Activated effector memory CD4-positive, alpha-beta T cell treated with anti-CD3 and anti-CD28 coated beads, Interleukin-2, amount 50 U/mL, for 16 hours (primary cell): Measurements from ENCODE around the gene KRTAP1-4.
"Not testable (repeated sequence)": the region's sequence is repeated elsewhere in the genome, so short reads cannot be mapped to it uniquely, and the experiment has no call there.

Source experiments
- DNase-seq: peaks from one replicate; pipeline ENCODE4 v3.0.0-alpha.2; 2020

The KRTAP1-4 gene

GRCh38 chr17:41002814-41003213 lies 27.2 kb downstream of the KRTAP1-4 start:
- DNase-seq, result no peak

- DNase-seq, result no peak
These were observed 28.2 kb downstream of the KRTAP1-4 start for GRCh38 chr17:41001795-41002194.

GRCh38 chr17:40999563-40999962 lies 30.4 kb downstream of the KRTAP1-4 start, which contains the start of gene KRTAP3-2:
KRTAP3-2 (minus strand) TSS chr17:40999906; CDS start chr17:40999853, 53 bp downstream.
- DNase-seq, result not testable (repeated sequence)

GRCh38 chr17:40997361-40997760 lies 32.6 kb downstream of the KRTAP1-4 start:
- DNase-seq, result no peak

GRCh38 chr17:40996829-40997228 lies 33.2 kb downstream of the KRTAP1-4 start:
- no peak for DNase-seq

- no peak for DNase-seq
These were observed 34.9 kb downstream of the KRTAP1-4 start for GRCh38 chr17:40995116-40995515.

GRCh38 chr17:40993839-40994238 lies 36.2 kb downstream of the KRTAP1-4 start, which contains the start of gene KRTAP3-3:
KRTAP3-3 (minus strand) TSS chr17:40994164; CDS start chr17:40994097, 67 bp downstream.
- DNase-seq, result no peak

GRCh38 chr17:40993084-40993483 lies 36.9 kb downstream of the KRTAP1-4 start:
- DNase-seq, result no peak

GRCh38 chr17:40992666-40993065 lies 37.3 kb downstream of the KRTAP1-4 start:
- DNase-seq, result no peak

GRCh38 chr17:40986920-40987319 lies 43.1 kb downstream of the KRTAP1-4 start:
- DNase-seq, result no peak

- DNase-seq, result no peak
These were observed 45.8 kb downstream of the KRTAP1-4 start, which contains the start of gene KRT40 for GRCh38 chr17:40984226-40984625. KRT40 (minus strand) TSS chr17:40984326; CDS start chr17:40984273, 53 bp downstream.

GRCh38 chr17:40981115-40981514 lies 48.9 kb downstream of the KRTAP1-4 start:
- DNase-seq, result no peak

GRCh38 chr17:40980596-40980995 lies 49.4 kb downstream of the KRTAP1-4 start:
- DNase-seq, result no peak

- DNase-seq, result no peak
These were observed 49.9 kb downstream of the KRTAP1-4 start for GRCh38 chr17:40980117-40980516.
